Astrocyte (in vitro differentiated cells and primary cell): Measurements from ENCODE around the gene GEMIN8.

Source experiments
- CTCF ChIP-seq: IDR thresholded peaks from 2 replicates; pipeline ENCODE4 v1.5.1; 2011; ENCODE audit warnings: low read depth, mild to moderate bottlenecking, inconsistent platforms, low read length, moderate library complexity; ENCODE audit not compliant: insufficient read depth
- EZH2 ChIP-seq: IDR thresholded peaks from 2 replicates; pipeline ENCODE4 v1.6.1; 2012; ENCODE audit warnings: mild to moderate bottlenecking, low read length, inconsistent platforms; ENCODE audit not compliant: insufficient read depth

DNA sequence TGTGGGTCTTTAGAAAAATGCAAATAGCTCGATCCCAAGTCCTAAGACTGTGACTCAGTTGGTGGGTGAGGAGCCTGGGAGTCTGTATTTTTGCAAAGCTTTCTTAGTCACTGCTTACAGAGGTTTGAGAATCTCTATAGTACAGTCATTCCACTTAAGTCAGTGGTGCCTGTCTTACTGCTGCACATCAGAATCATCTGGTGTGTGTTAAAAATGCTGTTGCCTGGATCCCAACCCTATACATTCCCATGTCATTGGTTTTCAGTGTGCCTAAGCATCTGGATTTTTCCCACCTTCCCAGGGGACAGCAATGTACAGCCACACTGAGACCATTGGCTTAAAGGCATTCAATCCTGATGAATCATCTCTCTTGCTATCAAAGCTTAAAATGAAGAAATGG, 21.0 kb upstream of the GEMIN8 start:
- TF ChIP-seq EZH2: no peak
- TF ChIP-seq CTCF: no peak
